DOHH2 (cell line): ENCODE measurements around the gene C16orf95.

Source experiments
- H3F3A ChIP-seq: fragments of 200-600 bp; sonication (generic), shearing (Covaris generic); 2 replicates; pipeline ENCODE4 v1.6.0; 2016; ENCODE audit warnings: antibody characterized with exemption, mild to moderate bottlenecking; ENCODE audit not compliant: control insufficient read depth, insufficient read depth
- H3K27ac ChIP-seq: fragments of 200-600 bp; sonication (generic); 2 replicates; pipeline ENCODE4 v1.5.1; 2014; ENCODE audit warnings: low read depth, mild to moderate bottlenecking, low read length, moderate library complexity
- H3K27me3 ChIP-seq: fragments of 200-600 bp; sonication (generic); 2 replicates; pipeline ENCODE4 v1.6.1; 2014; ENCODE audit warnings: mild to moderate bottlenecking, low read length, mixed read lengths; ENCODE audit not compliant: control insufficient read depth
- H3K36me3 ChIP-seq: fragments of 200-600 bp; sonication (generic); 2 replicates; pipeline ENCODE4 v1.6.1; 2014; ENCODE audit warnings: mild to moderate bottlenecking, low read length, moderate library complexity, mixed read lengths; ENCODE audit not compliant: control insufficient read depth
- H3K4me1 ChIP-seq: fragments of 200-600 bp; sonication (generic); 2 replicates; pipeline ENCODE4 v1.6.1; 2014; ENCODE audit warnings: mild to moderate bottlenecking, low read length, mixed read lengths; ENCODE audit not compliant: control insufficient read depth
- H3K4me2 ChIP-seq: fragments of 200-600 bp; sonication (generic); 2 replicates; pipeline ENCODE4 v1.6.0; 2014; ENCODE audit warnings: mild to moderate bottlenecking, low read length, moderate library complexity
- H3K4me3 ChIP-seq: fragments of 200-600 bp; sonication (generic); 2 replicates; pipeline ENCODE4 v1.5.1; 2014; ENCODE audit warnings: mild to moderate bottlenecking, low read length, mixed read lengths
- H3K79me2 ChIP-seq: fragments of 200-600 bp; sonication (generic); 2 replicates; pipeline ENCODE4 v1.6.1; 2014; ENCODE audit warnings: mild to moderate bottlenecking, low read length, mixed read lengths; ENCODE audit not compliant: control insufficient read depth
- H3K9me2 ChIP-seq: fragments of 200-600 bp; sonication (generic); replicated peaks from 2 replicates; pipeline ENCODE4 v1.6.1; 2014; ENCODE audit warnings: mild to moderate bottlenecking, low read length, mixed read lengths; ENCODE audit not compliant: control insufficient read depth
- H3K9me3 ChIP-seq: fragments of 200-600 bp; sonication (generic); 2 replicates; pipeline ENCODE4 v1.6.1; 2014; ENCODE audit warnings: antibody characterized with exemption, low read length, mixed read lengths; ENCODE audit not compliant: control insufficient read depth, insufficient read depth
- H4K20me1 ChIP-seq: fragments of 200-600 bp; sonication (generic); 2 replicates; pipeline ENCODE4 v1.6.0; 2014; ENCODE audit warnings: low read depth, mild to moderate bottlenecking, antibody characterized with exemption, low read length, moderate library complexity; ENCODE audit not compliant: control insufficient read depth, insufficient read depth
- CTCF ChIP-seq: fragments of 200-600 bp; sonication (generic); IDR thresholded peaks from one replicate; pipeline ENCODE4 v1.5.1; 2014; ENCODE audit warnings: antibody characterized with exemption, mild to moderate bottlenecking, low read depth, low read length; ENCODE audit not compliant: poor library complexity, severe bottlenecking
- EZH2phosphoT487 ChIP-seq: fragments of 200-600 bp; sonication (generic); IDR thresholded peaks from 2 replicates; pipeline ENCODE4 v1.6.1; 2017; ENCODE audit warnings: borderline replicate concordance, mild to moderate bottlenecking, antibody characterized with exemption, low read length, moderate library complexity, mixed read lengths

C16orf95 gene

DNA sequence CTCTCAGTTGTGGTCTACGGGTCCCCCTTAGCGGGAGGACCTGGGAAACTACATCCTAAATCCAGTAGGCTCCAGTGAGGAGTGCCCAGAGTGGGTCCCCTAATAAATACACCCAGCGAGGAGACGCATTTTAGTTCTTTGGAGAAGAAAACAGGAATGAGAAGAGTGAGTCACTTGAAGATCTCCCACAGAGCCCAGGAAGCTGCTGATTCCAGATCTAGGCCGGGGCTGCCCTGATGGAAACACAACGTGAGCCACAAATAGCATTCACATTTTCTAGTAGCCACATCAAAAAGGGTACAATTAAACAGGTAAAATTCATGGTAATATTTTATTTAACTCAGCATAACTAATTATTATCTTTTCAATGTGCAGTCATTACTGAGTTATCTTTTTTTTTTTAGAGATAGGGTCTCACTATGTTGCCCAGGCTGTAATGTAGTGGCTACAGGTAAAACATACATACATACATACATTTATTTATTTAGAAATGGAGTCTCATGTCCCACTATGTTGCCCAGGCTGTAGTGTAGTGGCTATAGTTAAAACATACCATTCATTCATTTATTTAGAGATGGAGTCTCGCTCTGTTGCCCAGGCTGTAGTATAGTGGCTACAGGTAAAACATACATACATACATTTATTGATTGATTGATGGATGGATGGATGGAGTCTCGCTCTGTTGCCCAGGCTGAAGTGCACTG lies 44.9 kb upstream of the C16orf95 start:
- no peaks in the 10 kb centered on the region for H3K9me2 ChIP-seq
- H3K36me3 ChIP-seq: peaks cover 42% of the 10 kb centered on the region
- H3K27me3 ChIP-seq: no peaks in the 10 kb centered on the region
- H3F3A ChIP-seq: no peaks in the 10 kb centered on the region
- TF ChIP-seq EZH2phosphoT487 (no peak), CTCF (no peak)
- no peaks in the 10 kb centered on the region for H3K4me1 ChIP-seq
- H3K4me2 ChIP-seq: no peak overlapping the region
- no peak overlapping the region for H3K27ac ChIP-seq
- no peaks in the 10 kb centered on the region for H4K20me1 ChIP-seq
- H3K79me2 ChIP-seq: peaks cover 34% of the 10 kb centered on the region
- H3K9me3 ChIP-seq: no peaks in the 10 kb centered on the region
- no peak overlapping the region for H3K4me3 ChIP-seq

DNA sequence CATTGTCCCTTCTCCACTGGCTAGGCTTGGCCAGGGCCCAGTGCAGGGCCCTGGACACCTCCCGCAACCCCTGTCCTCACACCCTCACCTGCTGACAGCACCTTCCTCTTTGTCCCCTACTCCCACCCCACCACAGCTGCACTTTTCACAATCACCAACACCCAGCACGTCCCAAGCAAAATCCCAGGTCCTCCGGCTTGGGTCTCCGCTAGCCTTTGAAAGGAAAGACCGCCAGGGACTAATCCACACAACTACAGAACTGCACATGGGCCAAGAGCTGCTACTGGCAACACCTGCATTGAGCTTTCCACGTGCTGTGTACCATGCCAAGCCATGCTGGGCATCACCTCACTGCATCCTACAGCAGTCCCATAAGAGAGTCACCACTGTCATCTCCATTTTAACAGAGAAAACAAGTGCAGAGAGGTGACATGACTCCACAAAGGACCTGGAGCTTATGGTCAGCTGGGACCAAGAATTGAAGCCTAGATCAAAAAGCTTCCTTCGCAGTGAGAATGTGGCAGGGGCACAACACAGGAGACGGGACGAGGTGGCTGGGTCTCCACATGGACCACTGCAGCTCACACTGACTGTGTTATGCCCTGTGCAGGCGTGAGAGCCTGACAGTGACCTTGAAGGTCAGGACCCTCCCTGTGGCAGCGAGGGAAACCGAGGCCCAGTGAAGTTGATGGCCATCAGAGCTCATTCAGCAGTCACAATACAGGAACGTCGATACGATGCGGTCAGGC lies 43.8 kb upstream of the C16orf95 start:
- Histone ChIP-seq H3K9me3 (no peaks in the 10 kb centered on the region), H3K27me3 (no peaks in the 10 kb centered on the region), H3F3A (no peaks in the 10 kb centered on the region), H3K36me3 (peaks cover 45% of the 10 kb centered on the region), H3K9me2 (no peaks in the 10 kb centered on the region), H3K27ac (no peak overlapping the region), H4K20me1 (no peaks in the 10 kb centered on the region), H3K4me3 (no peak overlapping the region), H3K4me2 (no peak overlapping the region), H3K79me2 (peaks cover 26% of the 10 kb centered on the region), H3K4me1 (no peaks in the 10 kb centered on the region)
- TF ChIP-seq EZH2phosphoT487 (no peak), CTCF (no peak)

DNA sequence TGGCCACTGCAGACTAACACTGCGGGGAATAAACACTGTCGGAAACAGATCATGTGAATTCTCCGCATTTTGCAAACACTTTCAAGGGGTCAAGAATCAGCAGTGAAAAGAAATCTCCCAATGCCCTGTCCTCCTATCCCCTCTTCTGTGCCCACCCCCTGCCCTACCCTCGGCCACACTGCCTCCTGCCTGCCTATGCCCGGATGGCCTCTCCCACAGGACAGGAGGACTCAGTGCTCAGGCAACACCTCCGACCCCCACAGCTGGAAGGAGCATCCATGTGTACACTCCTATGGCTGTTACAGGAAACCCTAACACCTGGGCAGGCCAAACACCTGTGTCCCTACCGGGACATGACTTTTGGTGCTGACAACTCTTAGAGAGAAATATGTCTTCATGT lies 41.9 kb upstream of the C16orf95 start:
- Histone ChIP-seq H3K27ac (no peak overlapping the region), H3K9me3 (no peaks in the 10 kb centered on the region), H3K4me1 (no peaks in the 10 kb centered on the region), H3K4me2 (no peak overlapping the region), H3K79me2 (peaks cover 8% of the 10 kb centered on the region), H3K4me3 (no peak overlapping the region), H3F3A (no peaks in the 10 kb centered on the region), H3K27me3 (no peaks in the 10 kb centered on the region), H4K20me1 (no peaks in the 10 kb centered on the region), H3K9me2 (no peaks in the 10 kb centered on the region), H3K36me3 (peaks cover 38% of the 10 kb centered on the region)
- TF ChIP-seq CTCF: no peak
- no peak for TF ChIP-seq EZH2phosphoT487
